Measurements from ENCODE around the gene PCSK6. TPM values are rescaled to one million over a fixed set of nuclear protein-coding genes. Genes with fewer than 3 reads are reported as not detected.

Gene PCSK6
- total and polyA plus RNA-seq, 7 experiments from 2014 or later: 0.12 to 3.0 (median 0.70) TPM; not detected in 1

DNA sequence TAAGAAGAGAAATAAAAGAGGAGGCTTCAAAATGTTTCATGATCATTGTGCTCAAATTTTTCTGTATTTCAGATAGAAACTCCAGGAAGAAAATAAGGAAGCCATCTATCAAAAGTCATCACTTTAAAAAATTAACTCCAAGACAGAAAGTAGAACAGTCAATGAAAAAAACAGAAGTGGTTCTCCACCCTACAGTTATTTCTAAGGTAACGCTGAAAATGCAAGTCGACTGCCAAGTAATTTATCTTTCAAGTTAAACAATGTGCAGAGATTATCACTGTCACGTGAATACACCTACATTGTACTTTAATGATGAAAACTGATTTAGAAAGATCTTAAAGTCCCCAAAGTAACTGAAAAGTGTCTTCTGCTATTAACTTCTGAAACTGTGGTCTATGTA is 115.9 kb downstream of the PCSK6 start:
- no peaks in the 10 kb centered on the region for H3K9me3 ChIP-seq (ENCODE audit: control insufficient read depth in 2 of 3, low read length in 3 of 3)
- ATAC-seq: no peak
- no peak overlapping the region for H3K27ac Mint-ChIP-seq
- H3K4me3 Mint-ChIP-seq: peak overlapping the region in 1 of 10 donors; percentile 48
- H3K27me3 ChIP-seq (ENCODE audit: control insufficient read depth in 2 of 2, insufficient read depth in 2 of 2, low read length in 2 of 2): no peaks in the 10 kb centered on the region
- H3K9me3 Mint-ChIP-seq: no peaks in the 10 kb centered on the region
- peaks cover 0 to 7% (median 0%) of the 10 kb centered on the region in 7 donors for H3K4me1 Mint-ChIP-seq
- POLR2A ChIA-PET: no interaction called here
- DNase-seq: no peak
- H3K27ac ChIP-seq (ENCODE audit: low read depth, low read length): no peak overlapping the region
- intact Hi-C loops (cut with micrococcal nuclease): no loop called here
- H3K4me1 ChIP-seq (ENCODE audit: control insufficient read depth in 2 of 2, insufficient read depth in 2 of 2, low read length in 2 of 2): no peaks in the 10 kb centered on the region
- no peak overlapping the region for H3K4me3 ChIP-seq (ENCODE audit: low read length)
- H3K27me3 Mint-ChIP-seq: peaks cover 0 to 20% (median 13%) of the 10 kb centered on the region in 5 donors
- CTCF ChIA-PET: no interaction called here
- no peaks in the 10 kb centered on the region for H3K36me3 ChIP-seq (ENCODE audit: control insufficient read depth in 2 of 3, insufficient read depth in 3 of 3, low read length in 3 of 3)
- no peaks in the 10 kb centered on the region for H3K36me3 Mint-ChIP-seq

DNA sequence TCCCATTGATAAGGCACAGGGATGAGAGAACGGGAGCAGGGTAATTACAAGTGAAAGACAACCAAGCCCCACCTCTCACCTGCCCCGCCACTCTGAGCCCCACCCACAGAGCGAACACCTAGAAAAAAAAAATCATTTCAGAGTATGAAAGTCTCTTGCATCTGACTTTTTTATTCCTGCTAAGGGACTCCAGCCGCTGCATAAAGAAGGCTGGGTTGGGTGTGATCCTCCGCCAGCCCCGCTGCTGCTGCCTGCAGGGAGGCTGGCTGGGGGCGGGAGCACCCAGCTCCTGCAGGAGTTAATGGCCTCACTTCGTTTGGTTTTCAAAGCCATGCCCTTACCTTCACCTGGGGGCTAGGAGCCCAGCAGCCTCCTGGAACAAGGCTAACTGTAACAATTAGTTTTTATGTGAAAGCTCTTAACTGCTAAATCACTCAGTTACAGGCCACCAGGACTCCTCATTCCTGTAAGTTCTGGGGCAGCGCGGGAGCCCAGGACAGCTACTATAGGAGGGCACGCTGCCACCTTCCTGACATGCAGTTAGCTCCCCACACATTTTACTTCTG is 116.5 kb downstream of the PCSK6 start:
- H3K27me3 Mint-ChIP-seq: peaks cover 0 to 20% (median 13%) of the 10 kb centered on the region in 5 donors
- Histone ChIP-seq H3K36me3 (ENCODE audit: control insufficient read depth in 2 of 3, insufficient read depth in 3 of 3, low read length in 3 of 3) (no peaks in the 10 kb centered on the region), H3K27ac (ENCODE audit: low read depth, low read length) (no peak overlapping the region), H3K4me3 (ENCODE audit: low read length) (no peak overlapping the region), H3K4me1 (ENCODE audit: control insufficient read depth in 2 of 2, insufficient read depth in 2 of 2, low read length in 2 of 2) (no peaks in the 10 kb centered on the region), H3K27me3 (ENCODE audit: control insufficient read depth in 2 of 2, insufficient read depth in 2 of 2, low read length in 2 of 2) (no peaks in the 10 kb centered on the region), H3K9me3 (ENCODE audit: control insufficient read depth in 2 of 3, low read length in 3 of 3) (no peaks in the 10 kb centered on the region)
- no peaks in the 10 kb centered on the region for H3K36me3 Mint-ChIP-seq
- intact Hi-C loops (cut with micrococcal nuclease): no loop called here
- peak overlapping the region in 5 of 10 donors; percentile 21 to 54 (median 41) for H3K4me3 Mint-ChIP-seq
- no peak overlapping the region for H3K27ac Mint-ChIP-seq
- H3K4me1 Mint-ChIP-seq: peaks cover 0 to 7% (median 0%) of the 10 kb centered on the region in 7 donors
- no peak for ATAC-seq
- ChIA-PET CTCF (interaction anchor here (0.9 kb wide), 1 partner anchor 84 kb away, joined by 3 read pairs; no protein-coding TSS in a partner anchor), POLR2A (no interaction called here)
- DNase-seq: no peak
- no peaks in the 10 kb centered on the region for H3K9me3 Mint-ChIP-seq

DNA sequence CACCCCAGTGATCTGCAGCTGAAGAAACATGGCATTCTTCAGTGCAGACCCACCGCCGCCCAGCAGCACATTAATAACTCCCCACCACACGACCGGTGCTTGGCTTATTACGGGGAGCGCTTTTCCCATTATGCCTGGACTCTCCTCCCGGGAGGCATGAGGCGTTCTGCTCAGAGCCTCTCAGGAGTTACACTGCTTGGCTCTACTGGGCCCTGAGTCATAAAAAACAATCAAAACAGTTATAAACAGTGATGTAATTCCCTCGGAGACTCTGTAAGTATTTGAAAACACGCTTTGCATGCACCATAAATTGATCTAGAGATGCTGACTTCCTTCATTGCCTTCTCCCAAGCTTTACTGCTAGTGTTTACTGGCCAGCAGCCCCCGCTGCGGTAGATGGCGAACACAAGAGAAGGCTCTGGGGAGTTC is 117.3 kb downstream of the PCSK6 start:
- Mint-ChIP-seq H3K36me3 (no peaks in the 10 kb centered on the region), H3K9me3 (no peaks in the 10 kb centered on the region), H3K27ac (no peak overlapping the region), H3K27me3 (peaks cover 0 to 20% (median 13%) of the 10 kb centered on the region in 5 donors), H3K4me1 (peaks cover 0 to 7% (median 0%) of the 10 kb centered on the region in 7 donors), H3K4me3 (no peak overlapping the region)
- no peaks in the 10 kb centered on the region for H3K27me3 ChIP-seq (ENCODE audit: control insufficient read depth in 2 of 2, insufficient read depth in 2 of 2, low read length in 2 of 2)
- intact Hi-C loops (cut with micrococcal nuclease): no loop called here
- DNase-seq: no peak
- no peak overlapping the region for H3K27ac ChIP-seq (ENCODE audit: low read depth, low read length)
- no peak for ATAC-seq
- no peaks in the 10 kb centered on the region for H3K4me1 ChIP-seq (ENCODE audit: control insufficient read depth in 2 of 2, insufficient read depth in 2 of 2, low read length in 2 of 2)
- CTCF ChIA-PET: no interaction called here
- no peak overlapping the region for H3K4me3 ChIP-seq (ENCODE audit: low read length)
- POLR2A ChIA-PET: no interaction called here
- no peaks in the 10 kb centered on the region for H3K9me3 ChIP-seq (ENCODE audit: control insufficient read depth in 2 of 3, low read length in 3 of 3)
- H3K36me3 ChIP-seq (ENCODE audit: control insufficient read depth in 2 of 3, insufficient read depth in 3 of 3, low read length in 3 of 3): no peaks in the 10 kb centered on the region

DNA sequence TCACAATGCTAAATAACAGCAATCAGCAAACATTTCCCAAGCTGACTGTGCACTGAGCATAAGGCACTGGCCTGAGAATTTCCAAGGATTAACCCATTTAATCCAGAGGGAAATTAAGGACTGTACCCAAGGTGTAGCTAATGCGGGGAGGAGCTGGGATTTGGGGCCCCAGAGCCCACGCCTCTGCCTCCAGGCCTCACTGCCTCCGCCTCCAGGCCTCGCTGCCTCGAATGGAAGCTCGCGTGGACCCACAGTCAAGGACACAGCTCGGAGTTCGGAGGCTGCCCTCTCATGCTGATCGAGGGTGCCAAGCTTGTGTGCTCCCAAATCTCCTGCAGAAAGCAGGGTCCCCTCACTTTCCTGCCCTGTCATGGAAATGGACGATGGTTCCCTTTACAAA is 118.0 kb downstream of the PCSK6 start:
- H3K4me1 Mint-ChIP-seq: peaks cover 0 to 7% (median 0%) of the 10 kb centered on the region in 7 donors
- ATAC-seq: no peak

DNA sequence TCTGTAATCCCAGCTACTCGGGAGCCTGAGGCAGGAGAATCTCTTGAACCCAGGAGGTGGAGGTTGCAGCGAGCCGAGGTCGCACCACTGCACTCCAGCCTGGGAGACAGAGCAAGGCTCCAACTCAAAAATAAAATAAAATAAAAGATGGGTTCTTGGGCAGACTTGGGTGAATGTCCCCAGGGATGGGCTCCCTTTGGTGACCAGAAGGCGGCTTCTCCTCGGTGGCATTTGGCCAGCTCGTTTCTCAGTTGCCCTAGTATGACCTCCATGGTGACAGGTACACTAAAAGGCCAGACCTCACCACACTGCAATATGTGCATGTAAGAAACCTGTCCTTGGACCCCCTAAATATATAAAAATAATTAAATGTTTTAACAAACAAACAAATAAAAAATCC is 118.4 kb downstream of the PCSK6 start:
- H3K9me3 Mint-ChIP-seq: no peaks in the 10 kb centered on the region
- no peaks in the 10 kb centered on the region for H3K27me3 ChIP-seq (ENCODE audit: control insufficient read depth in 2 of 2, insufficient read depth in 2 of 2, low read length in 2 of 2)
- no peaks in the 10 kb centered on the region for H3K36me3 Mint-ChIP-seq
- ChIA-PET CTCF (no interaction called here), POLR2A (no interaction called here)
- H3K36me3 ChIP-seq (ENCODE audit: control insufficient read depth in 2 of 3, insufficient read depth in 3 of 3, low read length in 3 of 3): no peaks in the 10 kb centered on the region
- peaks cover 0 to 7% (median 0%) of the 10 kb centered on the region in 7 donors for H3K4me1 Mint-ChIP-seq
- ATAC-seq: no peak
- intact Hi-C loops (cut with micrococcal nuclease): no loop called here
- no peak overlapping the region for H3K4me3 Mint-ChIP-seq
- no peak for DNase-seq
- H3K4me3 ChIP-seq (ENCODE audit: low read length): no peak overlapping the region
- peaks cover 0 to 20% (median 13%) of the 10 kb centered on the region in 5 donors for H3K27me3 Mint-ChIP-seq
- H3K27ac ChIP-seq (ENCODE audit: low read depth, low read length): no peak overlapping the region
- H3K4me1 ChIP-seq (ENCODE audit: control insufficient read depth in 2 of 2, insufficient read depth in 2 of 2, low read length in 2 of 2): no peaks in the 10 kb centered on the region
- no peak overlapping the region for H3K27ac Mint-ChIP-seq
- H3K9me3 ChIP-seq (ENCODE audit: control insufficient read depth in 2 of 3, low read length in 3 of 3): no peaks in the 10 kb centered on the region

More for the DNA sequence above, 118.0 kb downstream of the PCSK6 start:
- ChIA-PET POLR2A (no interaction called here), CTCF (no interaction called here)
- H3K36me3 ChIP-seq (ENCODE audit: control insufficient read depth in 2 of 3, insufficient read depth in 3 of 3, low read length in 3 of 3): no peaks in the 10 kb centered on the region
- no peak for DNase-seq
- no peak overlapping the region for H3K27ac ChIP-seq (ENCODE audit: low read depth, low read length)
- Mint-ChIP-seq H3K27me3 (peaks cover 0 to 20% (median 13%) of the 10 kb centered on the region in 5 donors), H3K36me3 (no peaks in the 10 kb centered on the region), H3K4me3 (no peak overlapping the region), H3K27ac (no peak overlapping the region), H3K9me3 (no peaks in the 10 kb centered on the region)
- H3K27me3 ChIP-seq (ENCODE audit: control insufficient read depth in 2 of 2, insufficient read depth in 2 of 2, low read length in 2 of 2): no peaks in the 10 kb centered on the region
- intact Hi-C loops (cut with micrococcal nuclease): no loop called here
- H3K9me3 ChIP-seq (ENCODE audit: control insufficient read depth in 2 of 3, low read length in 3 of 3): no peaks in the 10 kb centered on the region
- no peak overlapping the region for H3K4me3 ChIP-seq (ENCODE audit: low read length)
- H3K4me1 ChIP-seq (ENCODE audit: control insufficient read depth in 2 of 2, insufficient read depth in 2 of 2, low read length in 2 of 2): no peaks in the 10 kb centered on the region

DNA sequence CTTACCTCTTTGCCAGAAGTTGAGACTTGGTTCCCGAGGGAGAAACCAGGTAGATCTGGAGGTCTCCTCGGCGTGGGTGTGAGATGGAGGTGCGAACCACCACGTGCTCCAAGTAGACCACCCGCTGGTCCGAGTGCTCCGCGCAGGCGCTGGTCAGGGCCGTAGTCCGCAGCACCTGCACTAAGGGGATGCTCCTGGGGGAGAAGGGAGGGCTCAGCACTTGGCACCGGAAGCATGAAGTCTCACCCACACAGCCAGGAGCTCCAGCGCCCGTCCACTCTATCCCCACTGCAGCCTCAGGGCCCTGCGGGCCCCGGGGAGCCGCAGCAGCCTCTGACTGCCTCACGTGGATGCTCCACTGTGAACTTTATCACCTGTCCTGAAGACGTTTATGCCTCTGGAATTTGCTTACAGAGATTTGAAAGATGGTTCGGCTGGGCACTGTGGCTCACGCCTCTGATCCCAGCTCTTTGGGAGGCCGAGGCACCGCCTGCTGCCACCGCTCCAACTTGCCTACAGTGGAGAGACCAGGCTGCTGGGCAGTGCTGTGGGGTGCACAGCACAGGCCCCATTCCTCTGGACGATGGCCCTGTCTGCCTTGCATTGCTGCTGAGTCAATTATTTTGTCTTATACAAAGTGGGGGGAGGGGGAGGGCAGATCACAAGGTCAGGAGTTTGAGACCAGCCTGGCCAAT is 119.0 kb downstream of the PCSK6 start:
- H3K9me3 Mint-ChIP-seq: peaks cover 0 to 3% (median 0%) of the 10 kb centered on the region in 11 donors
- intact Hi-C loops (cut with micrococcal nuclease): no loop called here
- H3K27me3 Mint-ChIP-seq: peaks cover 4 to 22% (median 15%) of the 10 kb centered on the region in 5 donors
- no peak overlapping the region for H3K4me3 Mint-ChIP-seq
- H3K4me1 Mint-ChIP-seq: peaks cover 0 to 7% (median 0%) of the 10 kb centered on the region in 7 donors
- H3K27me3 ChIP-seq (ENCODE audit: control insufficient read depth in 2 of 2, insufficient read depth in 2 of 2, low read length in 2 of 2): no peaks in the 10 kb centered on the region
- ChIA-PET CTCF (no interaction called here), POLR2A (no interaction called here)
- H3K4me1 ChIP-seq (ENCODE audit: control insufficient read depth in 2 of 2, insufficient read depth in 2 of 2, low read length in 2 of 2): no peaks in the 10 kb centered on the region
- DNase-seq (no peak), ATAC-seq (no peak)
- H3K36me3 ChIP-seq (ENCODE audit: control insufficient read depth in 2 of 3, insufficient read depth in 3 of 3, low read length in 3 of 3): no peaks in the 10 kb centered on the region
- H3K9me3 ChIP-seq (ENCODE audit: control insufficient read depth in 2 of 3, low read length in 3 of 3): no peaks in the 10 kb centered on the region
- H3K27ac Mint-ChIP-seq: no peak overlapping the region
- no peak overlapping the region for H3K4me3 ChIP-seq (ENCODE audit: low read length)
- no peak overlapping the region for H3K27ac ChIP-seq (ENCODE audit: low read depth, low read length)
- H3K36me3 Mint-ChIP-seq: no peaks in the 10 kb centered on the region

DNA sequence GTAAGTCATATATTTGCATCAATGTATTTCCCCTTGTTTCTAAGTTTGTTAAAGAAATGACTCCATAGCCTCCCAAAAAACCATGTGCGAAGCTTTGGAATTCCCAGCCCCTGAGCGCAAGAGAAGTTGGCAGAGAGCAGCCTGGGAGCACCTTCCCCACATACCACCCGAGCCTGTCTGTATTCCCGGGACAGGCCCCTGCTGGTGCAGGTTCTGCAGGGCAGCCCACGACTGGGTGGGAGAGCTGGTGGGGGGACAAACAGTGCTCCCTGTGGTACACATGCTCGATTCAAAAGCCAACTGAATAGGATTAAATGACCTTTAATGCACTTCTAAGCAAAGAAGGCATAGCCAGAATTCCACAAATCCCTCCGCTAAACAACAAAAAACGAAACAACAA is 119.8 kb downstream of the PCSK6 start:
- H3K9me3 Mint-ChIP-seq: peaks cover 0 to 8% (median under 1%) of the 10 kb centered on the region in 11 donors
- H3K4me1 Mint-ChIP-seq: peaks cover 0 to 7% (median 0%) of the 10 kb centered on the region in 7 donors
- H3K4me3 Mint-ChIP-seq: no peak overlapping the region
- ATAC-seq (no peak), DNase-seq (no peak)
- H3K36me3 Mint-ChIP-seq: no peaks in the 10 kb centered on the region
- ChIA-PET CTCF (interaction anchor here (0.6 kb wide), 1 partner anchor 18 kb away, joined by 3 read pairs; no protein-coding TSS in a partner anchor), POLR2A (no interaction called here)
- Histone ChIP-seq H3K4me1 (ENCODE audit: control insufficient read depth in 2 of 2, insufficient read depth in 2 of 2, low read length in 2 of 2) (no peaks in the 10 kb centered on the region), H3K27ac (ENCODE audit: low read depth, low read length) (no peak overlapping the region), H3K9me3 (ENCODE audit: control insufficient read depth in 2 of 3, low read length in 3 of 3) (no peaks in the 10 kb centered on the region), H3K36me3 (ENCODE audit: control insufficient read depth in 2 of 3, insufficient read depth in 3 of 3, low read length in 3 of 3) (no peaks in the 10 kb centered on the region), H3K27me3 (ENCODE audit: control insufficient read depth in 2 of 2, insufficient read depth in 2 of 2, low read length in 2 of 2) (no peaks in the 10 kb centered on the region), H3K4me3 (ENCODE audit: low read length) (no peak overlapping the region)
- peaks cover 8 to 25% (median 17%) of the 10 kb centered on the region in 5 donors for H3K27me3 Mint-ChIP-seq
- no peak overlapping the region for H3K27ac Mint-ChIP-seq
- intact Hi-C loops (cut with micrococcal nuclease): no loop called here

Data from naive thymus-derived CD4-positive, alpha-beta T cell (primary cell).